Measurements from ENCODE around the gene DEAF1. TPM values are rescaled to one million over a fixed set of nuclear protein-coding genes. Genes with fewer than 3 reads are reported as not detected.

Gene DEAF1
- total and polyA plus RNA-seq, 2 of the 13 experiments (the other 11 are each of a cell fraction or from before 2014, with no cell fraction given) = 22.3 to 29.6 TPM

DNA sequence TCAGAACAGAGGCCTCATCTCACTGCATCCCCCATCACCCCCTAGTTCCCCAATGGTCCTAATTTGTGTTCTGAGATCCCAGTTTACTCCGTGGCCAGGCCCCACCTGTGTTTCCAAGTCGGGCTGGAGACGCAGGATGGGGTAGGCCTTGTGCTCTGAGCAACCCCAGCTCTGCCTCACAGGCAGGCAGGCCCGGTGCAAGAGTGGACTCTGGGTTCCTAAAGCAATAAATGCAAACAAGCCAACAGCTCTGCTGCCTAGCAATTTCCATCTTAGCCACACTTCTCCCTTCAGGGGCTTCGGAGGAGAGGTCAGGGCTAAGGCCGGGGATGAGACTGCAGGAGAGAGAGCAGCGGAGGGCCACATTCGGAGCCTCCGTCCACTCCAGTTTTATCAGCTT is 8.5 kb upstream of the DEAF1 start (continued):
- 0 out of 2 replicates have a peak, but pooled peaks have one; percentile 6 for TF ChIP-seq ZFP82 (CRISPR knock-in tag; IDR thresholded peaks at IDR 0.05; ENCODE audit: borderline replicate concordance)
- no peak for TF ChIP-seq ZNF121 (CRISPR knock-in tag; IDR thresholded peaks at IDR 0.05)

DNA sequence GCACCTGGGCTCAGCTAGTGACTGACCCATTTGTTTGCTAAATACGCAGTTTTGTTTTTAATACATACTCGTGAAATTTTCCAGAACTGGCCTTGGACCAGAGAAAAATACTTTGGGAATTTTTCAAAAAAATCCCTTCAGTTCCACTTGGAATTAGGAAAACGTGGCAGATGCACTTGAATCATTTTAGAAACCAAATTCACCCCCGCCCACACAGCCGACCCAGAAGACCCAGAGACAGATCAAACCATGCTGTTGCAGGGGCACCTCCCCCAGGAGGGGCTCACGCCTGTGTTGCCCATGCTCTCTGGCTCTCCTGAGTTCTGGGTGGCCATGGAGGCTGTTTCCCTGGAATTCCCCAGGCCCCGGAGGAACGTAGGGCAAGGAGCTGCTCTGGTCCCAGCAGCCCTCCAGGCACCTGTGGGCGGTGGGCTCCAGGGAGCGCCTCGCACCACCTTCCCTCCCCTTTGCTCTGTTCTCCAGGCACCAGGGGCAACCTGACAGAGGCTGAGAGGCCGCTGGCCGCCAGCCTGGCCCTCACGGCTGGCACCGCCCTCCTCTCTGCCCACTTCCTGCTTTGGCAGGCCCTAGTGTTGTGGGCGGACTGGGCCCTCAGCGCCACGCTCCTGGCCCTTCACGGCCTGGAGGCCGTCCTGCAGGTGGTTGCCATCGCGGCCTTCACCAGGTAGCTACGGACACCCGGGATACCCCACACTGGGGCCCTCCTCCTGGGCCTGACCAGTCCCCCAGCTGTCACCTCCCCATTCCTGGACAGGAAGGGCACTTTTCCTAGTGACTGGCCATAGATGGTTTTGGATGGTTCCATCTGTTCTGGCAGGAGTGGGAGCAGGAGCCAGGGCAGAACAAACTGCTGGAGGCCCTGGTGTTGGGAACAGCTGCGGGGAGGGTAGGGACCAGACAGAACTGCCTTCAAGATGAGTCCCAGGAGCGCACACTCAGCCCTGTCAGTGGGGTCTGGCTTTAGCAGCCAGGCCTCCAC is 7.7 kb upstream of the DEAF1 start:
- in situ Hi-C loops (cut with HindIII; ENCODE audit: extremely low pct_ligation_motif_present, low pct_unique_long_range_greater_than_20kb) (no loop called here), intact Hi-C loops (cut with micrococcal nuclease; ENCODE audit: unreplicated experiment) (loop anchor here (10.0 kb wide), 1 partner anchor 48 kb away; no protein-coding TSS in a partner anchor)
- FAIRE-seq (no peak), DNase-seq (ENCODE audit: low spot score) (no peak), ATAC-seq (no peak)
- peaks cover 2 to 8% of the 10 kb centered on the region in 2 experiments; a peak in 4 of 5 replicates for H3K36me3 ChIP-seq (replicated peaks in 1 of 2; ENCODE audit: control insufficient read depth in 1 of 2, insufficient read depth in 2 of 2, low read length in 2 of 2)
- 0 out of 2 replicates have a peak overlapping the region, but pooled peaks have one; percentile 46 for H3K9ac ChIP-seq (ENCODE audit: insufficient read depth, low read depth, low read length)
- H4K20me1 ChIP-seq (ENCODE audit: insufficient read depth, low read length) = no peaks in the 10 kb centered on the region
- BruUV-seq (replicated peaks) = no TSS peak
- ChIA-PET CTCF (ENCODE audit: low intra/inter-chr PET ratio, low total read pairs) (no interaction called here), POLR2A (interaction anchor here (1.7 to 7.9 kb wide), 3 partner anchors 6 to 21 kb away, joined by 7 to 203 read pairs (median 191); partner anchors contain the start of genes DEAF1 and TMEM80)
- H3K27me3 ChIP-seq (ENCODE audit: control insufficient read depth in 1 of 2, insufficient read depth in 2 of 2, low read length in 2 of 2) = no peaks in the 10 kb centered on the region; a peak in 1 of 5 replicates
- peak overlapping the region; percentile 96 for H3K27ac ChIP-seq (ENCODE audit: extremely low read length, insufficient read depth, low read length)
- H3K9me3 ChIP-seq (ENCODE audit: low read length) = no peaks in the 10 kb centered on the region
- H3K4me1 ChIP-seq (ENCODE audit: insufficient read depth, low read length) = peaks cover 66% of the 10 kb centered on the region
- H3K79me2 ChIP-seq (ENCODE audit: insufficient read depth, low read length) = peaks cover 24% of the 10 kb centered on the region
- no peak overlapping the region for H3K4me3 ChIP-seq (replicated peaks in 1 of 3; ENCODE audit: insufficient read depth in 1 of 3, low read depth in 2 of 3, low read length in 3 of 3)
- H3K4me2 ChIP-seq (ENCODE audit: low read depth, low read length) = peak overlapping the region; percentile 82; the same call in 1 of the 2 replicates
- 94% methylated on average over 5 of the region's 26 CpGs for WGBS (ENCODE audit: low lambda C conversion rate)
- no peak overlapping the region for H2AFZ ChIP-seq (ENCODE audit: low read length)
- TF ChIP-seq AGO2 (optimal IDR thresholded peaks at IDR 0.05; ENCODE audit: low read depth, low read length) = peak; percentile 93
- no peak for TF ChIP-seq ZNF562 (CRISPR knock-in tag; IDR thresholded peaks at IDR 0.05; ENCODE audit: borderline replicate concordance)
- TF ChIP-seq, protein P1, sequence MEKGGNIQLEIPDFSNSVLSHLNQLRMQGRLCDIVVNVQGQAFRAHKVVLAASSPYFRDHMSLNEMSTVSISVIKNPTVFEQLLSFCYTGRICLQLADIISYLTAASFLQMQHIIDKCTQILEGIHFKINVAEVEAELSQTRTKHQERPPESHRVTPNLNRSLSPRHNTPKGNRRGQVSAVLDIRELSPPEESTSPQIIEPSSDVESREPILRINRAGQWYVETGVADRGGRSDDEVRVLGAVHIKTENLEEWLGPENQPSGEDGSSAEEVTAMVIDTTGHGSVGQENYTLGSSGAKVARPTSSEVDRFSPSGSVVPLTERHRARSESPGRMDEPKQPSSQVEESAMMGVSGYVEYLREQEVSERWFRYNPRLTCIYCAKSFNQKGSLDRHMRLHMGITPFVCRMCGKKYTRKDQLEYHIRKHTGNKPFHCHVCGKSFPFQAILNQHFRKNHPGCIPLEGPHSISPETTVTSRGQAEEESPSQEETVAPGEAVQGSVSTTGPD (CRISPR knock-in tag; IDR thresholded peaks at IDR 0.05) = no peak
- no peak for TF ChIP-seq KAT7 (CRISPR knock-in tag; IDR thresholded peaks at IDR 0.05; ENCODE audit: borderline replicate concordance)
- TF ChIP-seq U2AF1 (optimal IDR thresholded peaks at IDR 0.05; ENCODE audit: low read depth, low read length) = no peak
- TF ChIP-seq, protein P2, sequence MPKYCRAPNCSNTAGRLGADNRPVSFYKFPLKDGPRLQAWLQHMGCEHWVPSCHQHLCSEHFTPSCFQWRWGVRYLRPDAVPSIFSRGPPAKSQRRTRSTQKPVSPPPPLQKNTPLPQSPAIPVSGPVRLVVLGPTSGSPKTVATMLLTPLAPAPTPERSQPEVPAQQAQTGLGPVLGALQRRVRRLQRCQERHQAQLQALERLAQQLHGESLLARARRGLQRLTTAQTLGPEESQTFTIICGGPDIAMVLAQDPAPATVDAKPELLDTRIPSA (CRISPR knock-in tag; IDR thresholded peaks at IDR 0.05; ENCODE audit: borderline replicate concordance) = no peak
- no peak for TF ChIP-seq GPN1 (CRISPR knock-in tag; IDR thresholded peaks at IDR 0.05; ENCODE audit: borderline replicate concordance)
- no peak for TF ChIP-seq NONO (IDR thresholded peaks at IDR 0.05)
- 0 out of 2 replicates have a peak, but pooled peaks have one; percentile 34 for TF ChIP-seq NONO (CRISPR knock-in tag; conservative IDR thresholded peaks at IDR 0.05)
- TF ChIP-seq ZNF891 (CRISPR knock-in tag; IDR thresholded peaks at IDR 0.05) = no peak
- no peak for TF ChIP-seq KDM1A (CRISPR knock-in tag; IDR thresholded peaks at IDR 0.05)
- no peak for TF ChIP-seq ZFP1 (CRISPR knock-in tag; IDR thresholded peaks at IDR 0.05)
- no peak for TF ChIP-seq ZMYM4 (CRISPR knock-in tag; IDR thresholded peaks at IDR 0.05)
- no peak for TF ChIP-seq GABPA (IDR thresholded peaks at IDR 0.05; ENCODE audit: low read depth, low read length)
- TF ChIP-seq GABPA (CRISPR knock-in tag; IDR thresholded peaks at IDR 0.05; ENCODE audit: low read depth) = no peak
- no peak for TF ChIP-seq YEATS2 (CRISPR knock-in tag; IDR thresholded peaks at IDR 0.05; ENCODE audit: borderline replicate concordance)
- TF ChIP-seq SNRNP70 (IDR thresholded peaks at IDR 0.05; ENCODE audit: low read depth, low read length) = no peak
- no peak for TF ChIP-seq ZNF337 (CRISPR knock-in tag; IDR thresholded peaks at IDR 0.05; ENCODE audit: borderline replicate concordance, low read depth)
